Measurements from ENCODE around the gene NARF. TPM values are rescaled to one million over a fixed set of nuclear protein-coding genes. Genes with fewer than 3 reads are reported as not detected.

NARF gene
- polyA plus RNA-seq, 2 of the 4 experiments (the other 2 are of a cell fraction): 51.2 to 89.6 TPM

DNA sequence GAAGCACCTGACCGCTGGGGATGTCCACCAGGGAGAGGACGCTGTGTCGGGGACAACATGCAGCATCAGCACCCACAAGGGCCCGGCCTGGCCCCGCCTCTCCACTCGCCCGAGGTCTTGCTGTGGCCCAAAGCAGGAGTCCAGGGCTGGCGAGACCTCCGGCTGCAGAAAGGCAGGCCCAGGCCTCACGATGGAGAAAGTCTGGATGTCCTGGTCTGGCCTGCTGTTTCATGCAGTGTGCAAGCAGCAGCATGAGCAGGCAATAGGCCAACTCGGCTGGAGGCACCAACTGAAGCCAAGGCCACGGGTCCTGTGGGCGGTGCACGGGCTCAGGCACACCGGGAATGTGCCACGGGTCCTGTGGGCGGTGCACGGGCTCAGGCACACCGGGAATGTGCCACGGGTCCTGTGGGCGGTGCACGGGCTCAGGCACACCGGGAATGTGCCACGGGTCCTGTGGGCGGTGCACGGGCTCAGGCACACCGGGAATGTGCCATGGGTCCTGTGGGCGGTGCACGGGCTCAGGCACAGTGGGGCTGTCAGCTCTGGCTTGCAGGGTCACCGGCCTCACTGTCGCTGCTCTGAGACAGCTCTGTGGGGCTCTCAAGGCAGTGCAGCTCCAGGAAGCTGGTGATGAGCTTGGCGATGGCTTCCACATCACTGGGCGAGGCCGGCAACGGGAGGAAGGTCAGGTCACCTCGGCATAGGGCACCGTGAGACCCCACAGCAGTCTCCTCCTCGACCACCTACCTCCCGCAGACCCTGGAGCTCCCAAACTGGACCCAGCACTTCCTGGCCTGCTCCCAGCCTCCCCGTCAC is 14.9 kb upstream of the NARF start:
- no peak for FAIRE-seq
- H3K4me1 ChIP-seq: no peaks in the 10 kb centered on the region
- H3K4me3 ChIP-seq: no peak overlapping the region
- CTCF ChIA-PET: interaction anchor here (0.6 to 1.1 kb wide), 5 partner anchors 16 to 224 kb away, joined by 3 read pairs; no protein-coding TSS in a partner anchor
- 90% methylated on average over 25 of the region's 40 CpGs for WGBS (ENCODE audit: missing lambda C conversion rate)
- POLR2A ChIA-PET: no interaction called here
- TF ChIP-seq, protein P1, sequence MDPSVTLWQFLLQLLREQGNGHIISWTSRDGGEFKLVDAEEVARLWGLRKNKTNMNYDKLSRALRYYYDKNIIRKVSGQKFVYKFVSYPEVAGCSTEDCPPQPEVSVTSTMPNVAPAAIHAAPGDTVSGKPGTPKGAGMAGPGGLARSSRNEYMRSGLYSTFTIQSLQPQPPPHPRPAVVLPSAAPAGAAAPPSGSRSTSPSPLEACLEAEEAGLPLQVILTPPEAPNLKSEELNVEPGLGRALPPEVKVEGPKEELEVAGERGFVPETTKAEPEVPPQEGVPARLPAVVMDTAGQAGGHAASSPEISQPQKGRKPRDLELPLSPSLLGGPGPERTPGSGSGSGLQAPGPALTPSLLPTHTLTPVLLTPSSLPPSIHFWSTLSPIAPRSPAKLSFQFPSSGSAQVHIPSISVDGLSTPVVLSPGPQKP (IDR thresholded peaks at IDR 0.05; ENCODE audit: low read depth, low read length): no peak
- TF ChIP-seq EHMT2 (IDR thresholded peaks at IDR 0.05; ENCODE audit: low read depth): no peak
- no peak for TF ChIP-seq MYC (IDR thresholded peaks at IDR 0.05; ENCODE audit: borderline replicate concordance, low read length)
- TF ChIP-seq, protein P2, sequence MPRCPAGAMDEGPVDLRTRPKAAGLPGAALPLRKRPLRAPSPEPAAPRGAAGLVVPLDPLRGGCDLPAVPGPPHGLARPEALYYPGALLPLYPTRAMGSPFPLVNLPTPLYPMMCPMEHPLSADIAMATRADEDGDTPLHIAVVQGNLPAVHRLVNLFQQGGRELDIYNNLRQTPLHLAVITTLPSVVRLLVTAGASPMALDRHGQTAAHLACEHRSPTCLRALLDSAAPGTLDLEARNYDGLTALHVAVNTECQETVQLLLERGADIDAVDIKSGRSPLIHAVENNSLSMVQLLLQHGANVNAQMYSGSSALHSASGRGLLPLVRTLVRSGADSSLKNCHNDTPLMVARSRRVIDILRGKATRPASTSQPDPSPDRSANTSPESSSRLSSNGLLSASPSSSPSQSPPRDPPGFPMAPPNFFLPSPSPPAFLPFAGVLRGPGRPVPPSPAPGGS (IDR thresholded peaks at IDR 0.05): no peak
- TF ChIP-seq NPAS2 (CRISPR knock-in tag; IDR thresholded peaks at IDR 0.05; ENCODE audit: borderline replicate concordance): no peak
- TF ChIP-seq EP300 (IDR thresholded peaks at IDR 0.05): no peak
- TF ChIP-seq RNF2 (IDR thresholded peaks at IDR 0.05; ENCODE audit: borderline replicate concordance, low read depth): no peak
- TF ChIP-seq, protein P3, sequence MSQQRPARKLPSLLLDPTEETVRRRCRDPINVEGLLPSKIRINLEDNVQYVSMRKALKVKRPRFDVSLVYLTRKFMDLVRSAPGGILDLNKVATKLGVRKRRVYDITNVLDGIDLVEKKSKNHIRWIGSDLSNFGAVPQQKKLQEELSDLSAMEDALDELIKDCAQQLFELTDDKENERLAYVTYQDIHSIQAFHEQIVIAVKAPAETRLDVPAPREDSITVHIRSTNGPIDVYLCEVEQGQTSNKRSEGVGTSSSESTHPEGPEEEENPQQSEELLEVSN (IDR thresholded peaks at IDR 0.05; ENCODE audit: borderline replicate concordance, low read depth): no peak
- TF ChIP-seq TP53 (CRISPR knock-in tag; IDR thresholded peaks at IDR 0.05): no peak
- no peak for TF ChIP-seq JUNB (IDR thresholded peaks at IDR 0.05)
- no peak for TF ChIP-seq JUN (IDR thresholded peaks at IDR 0.05)
- no peak overlapping the region for H3K4me2 ChIP-seq
- no peak; a peak in 1 of 6 replicates for ATAC-seq
- H3K27ac ChIP-seq: no peak overlapping the region
- DNase-seq (ENCODE audit: low read depth in 1 of 2, low spot score in 1 of 2): no peak
- no peaks in the 10 kb centered on the region for H3K9me3 ChIP-seq

DNA sequence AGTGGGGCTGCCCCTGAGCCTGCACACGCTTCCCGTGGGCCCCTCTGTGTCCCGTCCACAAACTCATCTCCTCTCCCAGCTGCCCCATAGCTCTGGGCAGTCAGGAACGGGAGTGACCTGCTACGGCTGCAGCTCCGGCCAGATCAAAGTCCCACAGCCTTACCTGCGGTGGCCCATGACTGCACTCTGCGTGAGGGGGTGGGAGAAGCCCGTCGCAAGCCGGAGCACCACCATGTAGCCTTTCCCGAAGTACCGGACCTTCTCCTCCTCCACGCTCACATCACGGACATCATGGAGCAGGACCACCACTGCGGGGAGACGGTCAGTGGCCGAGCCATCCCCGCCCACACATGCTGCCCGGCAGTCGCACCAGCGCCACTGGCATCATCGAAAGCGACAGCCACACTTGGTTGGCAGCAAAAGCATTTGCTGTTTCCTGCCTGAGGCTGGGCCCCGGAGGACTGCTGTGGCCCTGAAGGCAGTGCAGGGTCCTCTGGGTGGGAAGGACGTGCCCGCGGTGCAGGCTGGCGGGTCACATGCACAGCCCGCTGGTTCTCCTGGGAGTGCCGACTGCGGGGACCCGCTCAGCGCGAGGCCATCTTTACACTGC is 14.2 kb upstream of the NARF start:
- no peak for ATAC-seq
- Histone ChIP-seq H3K4me2 (no peak overlapping the region), H3K9me3 (no peaks in the 10 kb centered on the region), H3K27ac (no peak overlapping the region), H3K4me3 (no peak overlapping the region), H3K4me1 (peaks cover 3% of the 10 kb centered on the region; the same call in 1 of the 3 replicates)
- ChIA-PET POLR2A (no interaction called here), CTCF (interaction anchor here (0.6 to 1.1 kb wide), 3 partner anchors 109 to 144 kb away, joined by 3 read pairs; no protein-coding TSS in a partner anchor)
- FAIRE-seq: no peak
- no peak for TF ChIP-seq EP300 (IDR thresholded peaks at IDR 0.05)
- TF ChIP-seq MAZ (IDR thresholded peaks at IDR 0.05; ENCODE audit: borderline replicate concordance, low read depth, low read length): no peak
- no peak for TF ChIP-seq FOXS1 (CRISPR knock-in tag; IDR thresholded peaks at IDR 0.05)
- no peak for TF ChIP-seq MYC (IDR thresholded peaks at IDR 0.05; ENCODE audit: borderline replicate concordance, low read length)
- TF ChIP-seq RFX5 (IDR thresholded peaks at IDR 0.05): no peak
- TF ChIP-seq, protein P4, sequence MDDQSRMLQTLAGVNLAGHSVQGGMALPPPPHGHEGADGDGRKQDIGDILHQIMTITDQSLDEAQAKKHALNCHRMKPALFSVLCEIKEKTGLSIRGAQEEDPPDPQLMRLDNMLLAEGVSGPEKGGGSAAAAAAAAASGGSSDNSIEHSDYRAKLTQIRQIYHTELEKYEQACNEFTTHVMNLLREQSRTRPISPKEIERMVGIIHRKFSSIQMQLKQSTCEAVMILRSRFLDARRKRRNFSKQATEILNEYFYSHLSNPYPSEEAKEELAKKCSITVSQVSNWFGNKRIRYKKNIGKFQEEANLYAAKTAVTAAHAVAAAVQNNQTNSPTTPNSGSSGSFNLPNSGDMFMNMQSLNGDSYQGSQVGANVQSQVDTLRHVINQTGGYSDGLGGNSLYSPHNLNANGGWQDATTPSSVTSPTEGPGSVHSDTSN (IDR thresholded peaks at IDR 0.05): no peak
- no peak for TF ChIP-seq POLR2A (IDR thresholded peaks at IDR 0.05; ENCODE audit: low read length)
- TF ChIP-seq CHD4 (IDR thresholded peaks at IDR 0.05; ENCODE audit: borderline replicate concordance): no peak
- no peak for TF ChIP-seq ZC3H11A (IDR thresholded peaks at IDR 0.05)
- no peak for TF ChIP-seq ZNF302 (CRISPR knock-in tag; IDR thresholded peaks at IDR 0.05)
- TF ChIP-seq KDM5A (IDR thresholded peaks at IDR 0.05): no peak
- no peak for TF ChIP-seq FOSB (CRISPR knock-in tag; IDR thresholded peaks at IDR 0.05)
- no peak for TF ChIP-seq HOXA7 (CRISPR knock-in tag; IDR thresholded peaks at IDR 0.05)
- TF ChIP-seq EHF (CRISPR knock-in tag; IDR thresholded peaks at IDR 0.05): no peak
- TF ChIP-seq RCOR1 (IDR thresholded peaks at IDR 0.05; ENCODE audit: low read depth, low read length): no peak
- TF ChIP-seq BHLHE40 (IDR thresholded peaks at IDR 0.05; ENCODE audit: low read depth, low read length): no peak
- no peak; a peak in 1 of 5 replicates for TF ChIP-seq JUN (IDR thresholded peaks at IDR 0.05)
- WGBS (ENCODE audit: missing lambda C conversion rate): 94% methylated on average over 35 of the region's 35 CpGs
- no peak for DNase-seq (ENCODE audit: low read depth in 1 of 2, low spot score in 1 of 2)
